IPS-20b (cell line): ENCODE results near the gene SPDYE18.
"Not testable (repeated sequence)": the region's sequence is repeated elsewhere in the genome, so short reads cannot be mapped to it uniquely, and the experiment has no call there.

ENCODE experiments used
- H3K27ac ChIP-seq: one replicate; pipeline ENCODE4 v1.5.1; 2013; ENCODE audit warnings: low read length
- H3K27me3 ChIP-seq: 2 replicates; pipeline ENCODE4 v1.6.1; 2013; ENCODE audit warnings: mild to moderate bottlenecking, low read length, inconsistent platforms; ENCODE audit not compliant: insufficient read depth
- H3K36me3 ChIP-seq: 2 replicates; pipeline ENCODE4 v1.6.1; 2013; ENCODE audit warnings: low read depth, mild to moderate bottlenecking, inconsistent platforms, low read length, moderate library complexity; ENCODE audit not compliant: insufficient read depth
- H3K4me1 ChIP-seq: 2 replicates; pipeline ENCODE4 v1.6.1; 2013; ENCODE audit warnings: mild to moderate bottlenecking, control low read depth, inconsistent platforms, low read length, moderate library complexity; ENCODE audit not compliant: insufficient read depth
- H3K4me3 ChIP-seq: 2 replicates; pipeline ENCODE4 v1.5.1; 2013; ENCODE audit warnings: mild to moderate bottlenecking, low read length, inconsistent platforms
- H3K9ac ChIP-seq: 2 replicates; pipeline ENCODE4 v1.6.1; 2013; ENCODE audit warnings: low read depth, mild to moderate bottlenecking, inconsistent platforms, low read length, moderate library complexity
- H3K9me3 ChIP-seq: 2 replicates; pipeline ENCODE4 v1.6.1; 2013; ENCODE audit warnings: mild to moderate bottlenecking, low read depth, low read length, inconsistent platforms; ENCODE audit not compliant: insufficient read depth

SPDYE18 gene

DNA sequence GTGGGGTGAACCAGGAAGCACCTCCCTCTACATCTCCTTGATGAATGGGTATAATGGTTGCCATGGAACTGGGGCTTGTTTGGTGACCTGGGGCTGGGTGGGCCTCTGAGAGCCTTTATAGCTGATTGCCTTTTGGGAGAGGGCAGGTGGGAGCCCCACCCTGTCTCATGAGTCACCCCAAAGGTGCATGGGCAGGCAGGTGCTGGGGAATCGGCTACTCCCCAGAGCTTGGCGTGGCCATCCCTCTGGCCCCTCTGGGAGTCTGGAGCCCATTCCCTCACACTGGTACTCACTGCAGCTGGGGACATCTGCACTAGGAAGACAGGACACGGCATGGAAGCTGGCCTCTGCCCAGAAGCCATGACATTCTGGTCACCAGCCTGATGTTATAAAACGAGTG is at the start of gene SPDYE18:
SPDYE18 (minus strand) TSS at position 2 of the 400 bp plus-strand sequence. CDS start 2,046 bp downstream, outside the sequence.
- H3K9ac ChIP-seq, H3K4me3 ChIP-seq, H3K27ac ChIP-seq, H3K4me1 ChIP-seq, H3K36me3 ChIP-seq, H3K9me3 ChIP-seq, H3K27me3 ChIP-seq: not testable (repeated sequence)

DNA sequence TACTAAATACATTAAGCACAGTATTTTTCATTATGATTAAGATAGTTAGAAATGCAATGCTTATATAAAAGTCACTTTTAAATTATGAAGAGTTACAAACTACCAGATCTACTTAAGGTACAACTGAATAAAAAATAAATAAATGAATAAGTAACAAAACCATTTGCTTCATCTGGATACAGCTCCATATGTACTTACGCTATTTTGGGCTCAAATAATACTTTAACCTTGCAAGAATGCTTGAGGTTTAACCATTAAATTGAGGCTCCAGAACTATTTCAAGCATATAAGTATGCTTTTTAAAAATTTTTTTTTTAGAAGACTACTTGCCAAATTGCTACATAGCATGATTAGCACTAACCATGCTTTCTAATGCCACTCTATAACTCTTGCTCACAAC is 46.0 kb upstream of the SPDYE18 start:
- H3K9me3 ChIP-seq, H3K4me1 ChIP-seq, H3K27ac ChIP-seq, H3K27me3 ChIP-seq, H3K36me3 ChIP-seq, H3K4me3 ChIP-seq, H3K9ac ChIP-seq: not testable (repeated sequence)

DNA sequence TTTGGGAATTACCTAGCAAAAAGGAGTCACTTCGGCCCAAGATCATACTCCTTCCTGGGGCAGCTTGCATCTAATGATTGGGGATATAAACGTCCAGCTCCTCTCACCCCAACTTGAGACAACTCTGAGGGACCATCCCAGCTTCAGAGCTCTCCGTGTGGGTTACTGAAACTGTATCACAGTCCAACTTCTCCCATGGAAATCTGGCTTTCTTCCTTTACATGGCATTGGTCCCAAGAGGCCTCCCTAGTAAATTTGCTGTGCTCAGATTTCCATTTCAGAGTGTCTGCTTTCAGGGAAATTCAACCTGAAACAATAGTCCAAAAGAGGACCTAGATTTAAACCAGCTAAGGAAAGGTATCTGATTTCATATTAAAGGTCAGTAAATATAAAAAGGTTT is 45.3 kb upstream of the SPDYE18 start:
- not testable (repeated sequence) for H3K27ac ChIP-seq, H3K9ac ChIP-seq, H3K27me3 ChIP-seq, H3K4me3 ChIP-seq, H3K36me3 ChIP-seq, H3K4me1 ChIP-seq, H3K9me3 ChIP-seq

GRCh38 chr7:77105904-77106303 is 43.5 kb upstream of the SPDYE18 start:
- H3K9me3 ChIP-seq, result not testable (repeated sequence)

DNA sequence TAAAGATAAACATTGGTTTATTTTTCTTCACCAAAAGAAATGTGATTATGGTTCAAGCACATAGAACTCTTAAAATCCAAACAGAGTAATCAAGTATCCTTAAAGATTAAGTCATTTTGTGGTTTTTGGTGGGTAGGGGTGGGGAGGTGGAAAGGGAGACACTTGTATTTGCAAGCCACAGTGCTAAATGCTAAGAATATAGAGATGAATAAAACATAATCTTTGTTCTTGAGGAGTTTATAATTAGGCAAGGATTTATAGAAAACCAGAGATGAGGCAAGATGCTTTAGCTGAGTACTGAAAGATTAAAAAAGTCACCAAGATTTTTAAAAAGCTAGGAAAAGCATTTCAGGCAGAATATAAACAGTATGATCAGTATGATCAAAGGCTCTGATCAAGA is 40.3 kb upstream of the SPDYE18 start:
- H3K9me3 ChIP-seq, H3K4me3 ChIP-seq, H3K9ac ChIP-seq, H3K27me3 ChIP-seq, H3K27ac ChIP-seq, H3K4me1 ChIP-seq, H3K36me3 ChIP-seq: not testable (repeated sequence)

More at GRCh38 chr7:77105904-77106303, 43.5 kb upstream of the SPDYE18 start:
- H3K27ac ChIP-seq, H3K4me3 ChIP-seq, H3K9ac ChIP-seq, H3K36me3 ChIP-seq, H3K4me1 ChIP-seq, H3K27me3 ChIP-seq: not testable (repeated sequence)

DNA sequence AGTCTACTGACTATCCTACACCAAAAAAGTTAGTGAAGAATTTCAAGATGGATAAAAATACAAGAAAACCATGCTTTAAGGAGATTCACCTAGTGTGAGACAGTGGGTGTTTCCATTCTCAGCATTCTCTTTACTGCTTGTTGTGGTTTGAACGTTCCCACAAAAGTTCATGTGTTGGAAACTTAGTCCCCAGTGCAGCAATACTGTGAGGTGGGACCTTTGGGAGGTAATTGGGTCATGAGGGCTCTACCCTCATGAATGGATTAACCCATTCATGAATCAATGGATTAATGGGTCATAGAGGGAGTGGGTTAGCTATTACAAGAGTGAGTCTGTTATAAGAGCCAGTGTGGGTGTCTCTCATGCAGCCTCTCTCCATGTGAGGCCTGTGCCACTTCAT is 38.8 kb upstream of the SPDYE18 start:
- not testable (repeated sequence) for H3K36me3 ChIP-seq, H3K9ac ChIP-seq, H3K27me3 ChIP-seq, H3K27ac ChIP-seq, H3K4me3 ChIP-seq, H3K9me3 ChIP-seq, H3K4me1 ChIP-seq

- not testable (repeated sequence) for H3K36me3 ChIP-seq, H3K27ac ChIP-seq, H3K27me3 ChIP-seq, H3K4me3 ChIP-seq, H3K4me1 ChIP-seq, H3K9me3 ChIP-seq, H3K9ac ChIP-seq
Measured at GRCh38 chr7:77100501-77100900, 38.1 kb upstream of the SPDYE18 start.

DNA sequence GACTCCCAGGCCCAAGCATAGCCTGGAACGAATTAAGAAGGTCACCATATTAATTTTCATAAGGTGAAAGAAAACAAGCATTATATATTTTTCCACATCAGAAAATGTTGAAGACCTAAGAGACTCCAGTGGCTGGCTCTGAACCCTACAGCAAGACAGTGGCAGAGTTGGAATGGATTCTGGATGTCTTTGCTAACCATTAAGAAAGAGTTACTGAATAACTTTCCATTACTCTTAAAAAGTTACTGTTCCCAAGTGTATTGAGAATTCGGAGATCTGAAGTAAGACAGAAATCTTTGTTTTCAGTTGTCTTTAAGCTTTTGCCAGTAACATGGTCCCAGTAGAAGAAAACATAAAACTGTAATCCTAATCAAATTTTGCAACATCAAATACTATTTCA is 29.9 kb upstream of the SPDYE18 start:
- not testable (repeated sequence) for H3K4me3 ChIP-seq, H3K4me1 ChIP-seq, H3K9me3 ChIP-seq, H3K9ac ChIP-seq, H3K27me3 ChIP-seq, H3K36me3 ChIP-seq, H3K27ac ChIP-seq

DNA sequence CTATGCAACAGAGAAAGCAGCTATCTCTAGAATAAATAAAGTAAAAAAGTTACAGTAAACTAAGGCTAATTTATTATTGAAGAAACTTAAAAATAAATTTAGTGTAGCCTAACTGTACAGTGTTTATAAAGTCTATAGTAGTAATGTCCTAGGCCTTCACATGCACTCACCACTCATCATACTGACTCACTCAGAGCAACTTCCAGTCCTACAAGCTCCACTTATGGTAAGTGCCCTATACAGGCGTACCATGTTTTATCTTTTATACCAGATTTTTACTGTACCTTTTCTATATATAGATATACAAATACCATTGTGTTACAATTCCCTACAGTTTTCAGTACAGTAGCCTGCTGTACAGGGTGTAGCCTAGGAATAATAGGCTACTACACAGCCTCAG is 19.8 kb upstream of the SPDYE18 start:
- H3K27me3 ChIP-seq, H3K9me3 ChIP-seq, H3K36me3 ChIP-seq, H3K4me1 ChIP-seq, H3K27ac ChIP-seq, H3K9ac ChIP-seq, H3K4me3 ChIP-seq: not testable (repeated sequence)

- not testable (repeated sequence) for H3K36me3 ChIP-seq, H3K4me3 ChIP-seq
Measured at GRCh38 chr7:77080236-77080635, 17.9 kb upstream of the SPDYE18 start.

GRCh38 chr7:77079624-77080023 is 17.3 kb upstream of the SPDYE18 start:
- not testable (repeated sequence) for H3K4me1 ChIP-seq, H3K27me3 ChIP-seq, H3K27ac ChIP-seq, H3K36me3 ChIP-seq, H3K9me3 ChIP-seq, H3K4me3 ChIP-seq, H3K9ac ChIP-seq

More at GRCh38 chr7:77080236-77080635, 17.9 kb upstream of the SPDYE18 start:
- not testable (repeated sequence) for H3K9ac ChIP-seq, H3K27me3 ChIP-seq, H3K9me3 ChIP-seq, H3K4me1 ChIP-seq, H3K27ac ChIP-seq

DNA sequence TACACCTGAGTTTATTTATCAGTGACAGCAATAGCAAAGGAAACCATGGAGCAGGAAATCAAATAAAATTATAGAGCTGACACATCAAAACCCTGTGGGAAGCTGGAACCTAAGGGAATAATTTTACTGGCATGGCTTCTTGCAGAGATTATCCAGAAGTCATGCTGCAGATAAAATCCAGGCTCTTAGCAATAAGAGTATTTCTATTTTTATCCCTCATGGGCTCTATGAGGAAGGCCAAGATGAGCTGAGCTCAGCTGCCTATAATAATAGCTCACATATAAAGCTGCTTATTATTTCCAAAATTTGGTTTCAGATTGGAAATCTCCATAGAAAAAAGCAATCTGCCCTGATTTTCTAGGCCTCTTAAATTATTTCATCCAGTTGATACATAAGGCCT is 16.8 kb upstream of the SPDYE18 start:
- not testable (repeated sequence) for H3K4me1 ChIP-seq, H3K4me3 ChIP-seq, H3K27ac ChIP-seq, H3K9ac ChIP-seq, H3K9me3 ChIP-seq, H3K36me3 ChIP-seq, H3K27me3 ChIP-seq

- H3K4me1 ChIP-seq, H3K36me3 ChIP-seq, H3K4me3 ChIP-seq, H3K9ac ChIP-seq, H3K9me3 ChIP-seq, H3K27ac ChIP-seq, H3K27me3 ChIP-seq: not testable (repeated sequence)
Measured at GRCh38 chr7:77077060-77077459, 14.7 kb upstream of the SPDYE18 start.
